IMR-90 (cell line): ENCODE measurements around the gene PSPN. TPM values are rescaled to one million over a fixed set of nuclear protein-coding genes. Genes with fewer than 3 reads are reported as not detected.

ENCODE experiments used
- ATAC-seq: fragments of 200-7000 bp; cut with Tn5 transposase; 2 replicates; pipeline ENCODE4 v1.9.1; 2020; ENCODE audit warnings: low read depth, mild to moderate bottlenecking, moderate library complexity
- BruUV-seq: library from RNA; stranded (reverse); fragments of 400-500 nt; replicated peaks from 2 replicates; lab custom pipeline; 2021; lab: Mats Ljungman, UMichigan
- CTCF ChIA-PET: fragments of 300-600 bp; formaldehyde crosslinking; extraction: SDS; loops from one replicate; lab custom pipeline; 2021; ENCODE audit warnings: antibody characterized with exemption; lab: Yijun Ruan, JAX
- POLR2A ChIA-PET: fragments of 300-600 bp; sonication (Branson Sonifier 250); formaldehyde crosslinking; loops from one replicate; lab custom pipeline; 2022; ENCODE audit warnings: antibody characterized with exemption; ENCODE audit not compliant: unreplicated experiment; lab: Charles Lee
- DNase-seq: peaks from one replicate; pipeline ENCODE4 v3.0.0; 2013
- H2AFZ ChIP-seq: replicated peaks from 2 replicates; pipeline ENCODE3; 2013; ENCODE audit warnings: low read length, mild to moderate bottlenecking; ENCODE audit not compliant: poor library complexity
- H2AK5ac ChIP-seq: 2 replicates; pipeline ENCODE4 v1.6.1; 2013; ENCODE audit warnings: low read depth, low read length, inconsistent platforms
- H2AK9ac ChIP-seq: replicated peaks from 2 replicates; pipeline ENCODE3; 2013; ENCODE audit warnings: mild to moderate bottlenecking, low read depth, low read length, moderate library complexity; ENCODE audit not compliant: poor library complexity
- H2BK120ac ChIP-seq: 2 replicates; pipeline ENCODE4 v1.6.1; 2013; ENCODE audit warnings: low read depth, low read length, inconsistent platforms
- H2BK15ac ChIP-seq: 3 replicates; pipeline ENCODE4 v1.6.1; 2013; ENCODE audit warnings: low read depth, low read length, inconsistent platforms
- H2BK20ac ChIP-seq: 2 replicates; pipeline ENCODE4 v1.6.1; 2013; ENCODE audit warnings: low read depth, mild to moderate bottlenecking, inconsistent platforms, low read length, moderate library complexity
- H2BK5ac ChIP-seq: 2 replicates; pipeline ENCODE4 v1.6.1; 2013; ENCODE audit warnings: mild to moderate bottlenecking, low read depth, low read length, inconsistent platforms; ENCODE audit not compliant: poor library complexity, severe bottlenecking
- H3K14ac ChIP-seq: replicated peaks from 2 replicates; pipeline ENCODE4 v1.6.1; 2013; ENCODE audit warnings: low read depth, low read length, inconsistent platforms
- H3K18ac ChIP-seq: 2 replicates; pipeline ENCODE4 v1.6.1; 2013; ENCODE audit warnings: low read depth, low read length, control low read depth
- H3K23ac ChIP-seq: 2 replicates; pipeline ENCODE4 v1.6.1; 2013; ENCODE audit warnings: low read depth, low read length, inconsistent platforms
- H3K27ac ChIP-seq: 2 replicates; pipeline ENCODE4 v1.5.1; 2013; ENCODE audit warnings: mild to moderate bottlenecking, control low read depth, low read length; ENCODE audit not compliant: insufficient read depth
- H3K27me3 ChIP-seq: 2 replicates; pipeline ENCODE4 v1.6.1; 2013; ENCODE audit warnings: low read length; ENCODE audit not compliant: control insufficient read depth, insufficient read depth
- H3K36me3 ChIP-seq: 2 replicates; pipeline ENCODE4 v1.6.1; 2013; ENCODE audit warnings: low read length, mixed read lengths; ENCODE audit not compliant: control insufficient read depth, insufficient read depth
- H3K4ac ChIP-seq: 2 replicates; pipeline ENCODE4 v1.6.1; 2013; ENCODE audit warnings: low read depth, low read length, inconsistent platforms
- H3K4me1 ChIP-seq: 2 replicates; pipeline ENCODE4 v1.6.1; 2013; ENCODE audit warnings: low read length, mixed read lengths; ENCODE audit not compliant: control insufficient read depth, insufficient read depth
- H3K4me2 ChIP-seq: 2 replicates; pipeline ENCODE4 v1.6.1; 2013; ENCODE audit warnings: low read depth, mild to moderate bottlenecking, control low read depth, low read length, moderate library complexity
- H3K4me3 ChIP-seq: 2 replicates; pipeline ENCODE4 v1.5.1; 2013; ENCODE audit warnings: low read depth, mild to moderate bottlenecking, control low read depth, low read length, moderate library complexity; ENCODE audit not compliant: insufficient read depth
- H3K56ac ChIP-seq: 2 replicates; pipeline ENCODE4 v1.6.1; 2013; ENCODE audit warnings: low read length, inconsistent platforms; ENCODE audit not compliant: insufficient read depth; ENCODE audit errors: extremely low read depth
- H3K79me1 ChIP-seq, 2 experiments: 2 replicates each; pipeline ENCODE4 v1.6.1; 2013; ENCODE audit warnings: low read length in 2 of 2, inconsistent platforms in 1 of 2, low read depth in 1 of 2
- H3K9ac ChIP-seq: 2 replicates; pipeline ENCODE4 v1.6.1; 2013; ENCODE audit warnings: low read depth, low read length, control low read depth
- H3K9me1 ChIP-seq: 2 replicates; pipeline ENCODE4 v1.6.1; 2013; ENCODE audit warnings: low read length, inconsistent platforms; ENCODE audit not compliant: insufficient read depth
- H3K9me3 ChIP-seq: 2 replicates; pipeline ENCODE4 v1.6.1; 2013; ENCODE audit warnings: low read length; ENCODE audit not compliant: control insufficient read depth, insufficient read depth
- H4K20me1 ChIP-seq: 2 replicates; pipeline ENCODE4 v1.6.1; 2013; ENCODE audit warnings: low read length, inconsistent platforms; ENCODE audit not compliant: insufficient read depth
- H4K5ac ChIP-seq: 2 replicates; pipeline ENCODE4 v1.6.1; 2013; ENCODE audit warnings: mild to moderate bottlenecking, low read depth, low read length, control low read depth
- H4K8ac ChIP-seq, 2 experiments: 2 replicates each; pipeline ENCODE4 v1.6.1; 2013; ENCODE audit warnings: low read depth in 2 of 2, low read length in 2 of 2, control low read depth in 1 of 2, inconsistent platforms in 1 of 2
- H4K91ac ChIP-seq: 2 replicates; pipeline ENCODE4 v1.6.1; 2013; ENCODE audit warnings: low read depth, low read length, inconsistent platforms; ENCODE audit not compliant: insufficient read depth
- BHLHE40 ChIP-seq: fragments of 150-350 bp; IDR thresholded peaks from 2 replicates; pipeline ENCODE4 v1.6.1; 2016; ENCODE audit warnings: mild to moderate bottlenecking, low read depth, low read length
- CEBPB ChIP-seq: IDR thresholded peaks from 2 replicates; pipeline ENCODE4 v1.6.1; 2012; ENCODE audit warnings: low read depth, low read length, improper control_type of control experiment
- FOS ChIP-seq: fragments of 150-350 bp; IDR thresholded peaks from 2 replicates; pipeline ENCODE4 v1.6.1; 2016; ENCODE audit warnings: low read depth, low read length
- MAZ ChIP-seq: IDR thresholded peaks from 2 replicates; pipeline ENCODE4 v1.6.1; 2012; ENCODE audit warnings: low read depth, mild to moderate bottlenecking, low read length, improper control_type of control experiment, moderate library complexity, borderline replicate concordance
- POLR2A ChIP-seq: IDR thresholded peaks from 2 replicates; pipeline ENCODE4 v1.6.1; 2012; ENCODE audit warnings: mild to moderate bottlenecking, low read depth, low read length
- RCOR1 ChIP-seq: IDR thresholded peaks from 2 replicates; pipeline ENCODE4 v1.6.1; 2012; ENCODE audit warnings: mild to moderate bottlenecking, low read length, improper control_type of control experiment; ENCODE audit not compliant: insufficient replicate concordance
- RFX5 ChIP-seq: IDR thresholded peaks from 2 replicates; pipeline ENCODE4 v1.8.0; 2012; ENCODE audit warnings: low read depth, mild to moderate bottlenecking, low read length, moderate library complexity
- SMC3 ChIP-seq: fragments of 150-350 bp; IDR thresholded peaks from 2 replicates; pipeline ENCODE4 v1.6.1; 2016; ENCODE audit warnings: low read depth, mild to moderate bottlenecking, antibody characterized with exemption, low read length, moderate library complexity
- USF2 ChIP-seq: fragments of 150-350 bp; IDR thresholded peaks from 2 replicates; pipeline ENCODE4 v1.6.1; 2017; ENCODE audit warnings: mild to moderate bottlenecking, antibody characterized with exemption, low read length, low read depth
- WGBS, 2 experiments: methylation state at CpG; one replicate each; pipeline versions ENCODE4 v1.1.5 to v1.1.7; 2013; ENCODE audit warnings: missing lambda C conversion rate in 2 of 2; ENCODE audit not compliant: insufficient read length in 1 of 2; ENCODE audit errors: extremely low coverage in 2 of 2; 5-methylcytosine and 5-hydroxymethylcytosine counted together
- dilution Hi-C: fragments of 300-500 bp; cut with HindIII; formaldehyde crosslinking; loops from one replicate; pipeline ENCODE4 v1.14.3; 2018; ENCODE audit warnings: low sequenced_read_pairs; ENCODE audit not compliant: unreplicated experiment
- in situ Hi-C: fragments of 300-500 bp; cut with MboI; formaldehyde crosslinking; loops from 3 replicates; pipeline ENCODE4 v1.14.3; 2019; ENCODE audit warnings: low sequenced_read_pairs, inconsistent platforms, mixed read lengths
- intact Hi-C: fragments of 100-400 bp; cut with micrococcal nuclease; formaldehyde crosslinking; loops from 2 replicates; pipeline ENCODE4 v1.10.0; 2022
- polyA plus RNA-seq, 3 experiments: library from polyadenylated mRNA; depleted of rRNA; stranded (reverse); fragments of >200 nt; gene quantifications; 2 replicates each; pipeline ENCODE4 v1.2.3, GENCODE V29; 2012; ENCODE audit warnings: low replicate concordance in 1 of 3
- total RNA-seq: library from RNA; depleted of rRNA; stranded (reverse); fragments of >200 nt; gene quantifications from 2 replicates; pipeline ENCODE4 v1.2.3, GENCODE V29; 2012
- TF ChIP-seq, protein P1 (sequence below): conservative IDR thresholded peaks from 2 replicates; pipeline ENCODE4 v1.5.1; 2012; ENCODE audit warnings: mild to moderate bottlenecking, low read depth, low read length, improper control_type of control experiment

The PSPN gene
- total and polyA plus RNA-seq, 2 of the 4 experiments (the other 2 are of a cell fraction): 0.34 to 0.54 TPM

DNA sequence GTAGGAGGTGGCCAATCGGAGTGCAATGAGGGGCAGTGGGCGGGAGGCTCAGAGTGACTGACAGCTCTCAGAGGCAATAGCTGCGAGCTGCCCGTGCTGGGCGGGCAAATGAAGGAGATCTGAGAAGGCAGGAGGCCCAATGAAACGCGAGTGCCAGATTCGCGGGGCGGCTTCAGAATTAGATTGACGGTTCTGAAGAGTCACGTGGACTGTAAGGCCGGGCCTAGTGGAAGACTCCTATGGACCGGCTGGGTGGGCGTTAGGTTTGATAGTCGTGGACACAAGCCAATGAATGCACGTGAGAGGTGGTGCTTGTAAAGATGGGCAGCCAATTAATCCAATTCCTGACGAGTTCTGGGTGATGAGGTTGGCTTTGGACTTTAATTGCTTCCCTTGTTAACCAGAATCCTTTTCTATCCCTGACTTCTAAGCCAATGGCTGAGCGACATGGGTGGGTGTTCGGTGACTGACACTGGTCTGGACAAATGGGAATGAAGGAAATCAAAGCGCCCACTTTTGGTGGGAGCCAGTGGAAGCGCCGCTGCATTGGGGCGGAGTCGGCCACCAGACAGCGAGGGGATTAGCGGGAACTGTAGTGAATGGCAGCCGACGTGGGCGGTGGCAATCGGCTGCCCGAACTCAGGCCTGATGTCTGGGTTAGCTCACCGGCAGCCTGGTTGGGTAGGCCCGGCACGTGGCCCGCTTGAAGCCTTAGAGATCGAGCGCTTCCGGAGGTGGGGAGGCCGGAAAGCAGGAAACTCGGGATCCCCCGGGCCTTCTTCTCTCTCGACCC, 49.4 kb upstream of the PSPN start:
- H4K91ac ChIP-seq: peak overlapping the region; percentile 86
- DNase-seq: peak; percentile 100
- H3K9me3 ChIP-seq: peaks cover 3% of the 10 kb centered on the region; the same call in 1 of the 2 replicates
- no peak overlapping the region; the same call in 1 of the 2 replicates for H2BK20ac ChIP-seq
- peak overlapping the region; percentile 76 for H3K4ac ChIP-seq
- H3K14ac ChIP-seq: peak overlapping the region; percentile 57
- H3K79me1 ChIP-seq: peaks cover 0 to 29% of the 10 kb centered on the region in 2 experiments; a peak in 2 of 4 replicates
- peak overlapping the region; percentile 97 to 100 for H4K8ac ChIP-seq
- peak overlapping the region; percentile 59 for H2AK9ac ChIP-seq
- dilution Hi-C loops (no loop called here), intact Hi-C loops (loop anchor here (2.0 kb wide), 1 partner anchor 312 kb away; the partner anchor contains the start of gene GPR108), in situ Hi-C loops (no loop called here)
- peak overlapping the region; percentile 40 for H3K27ac ChIP-seq
- H3K4me2 ChIP-seq: no peak overlapping the region
- no peak overlapping the region; the same call in 1 of the 2 replicates for H3K18ac ChIP-seq
- no peak overlapping the region for H3K4me3 ChIP-seq
- no peak overlapping the region for H3K9ac ChIP-seq
- ChIA-PET POLR2A (interaction anchor here (0.6 kb wide), 1 partner anchor 71 kb away, joined by 4 read pairs; no protein-coding TSS in a partner anchor), CTCF (interaction anchor here (0.5 to 0.6 kb wide), 2 partner anchors 15 to 21 kb away, joined by 3 to 6 read pairs; no protein-coding TSS in a partner anchor)
- TF ChIP-seq RFX5 (no peak), MAZ (no peak), BHLHE40 (peak; percentile 89), POLR2A (no peak), USF2 (peak; percentile 97), CEBPB (no peak), RCOR1 (no peak), SMC3 (no peak), FOS (peak; percentile 99)
- TF ChIP-seq, protein P1, sequence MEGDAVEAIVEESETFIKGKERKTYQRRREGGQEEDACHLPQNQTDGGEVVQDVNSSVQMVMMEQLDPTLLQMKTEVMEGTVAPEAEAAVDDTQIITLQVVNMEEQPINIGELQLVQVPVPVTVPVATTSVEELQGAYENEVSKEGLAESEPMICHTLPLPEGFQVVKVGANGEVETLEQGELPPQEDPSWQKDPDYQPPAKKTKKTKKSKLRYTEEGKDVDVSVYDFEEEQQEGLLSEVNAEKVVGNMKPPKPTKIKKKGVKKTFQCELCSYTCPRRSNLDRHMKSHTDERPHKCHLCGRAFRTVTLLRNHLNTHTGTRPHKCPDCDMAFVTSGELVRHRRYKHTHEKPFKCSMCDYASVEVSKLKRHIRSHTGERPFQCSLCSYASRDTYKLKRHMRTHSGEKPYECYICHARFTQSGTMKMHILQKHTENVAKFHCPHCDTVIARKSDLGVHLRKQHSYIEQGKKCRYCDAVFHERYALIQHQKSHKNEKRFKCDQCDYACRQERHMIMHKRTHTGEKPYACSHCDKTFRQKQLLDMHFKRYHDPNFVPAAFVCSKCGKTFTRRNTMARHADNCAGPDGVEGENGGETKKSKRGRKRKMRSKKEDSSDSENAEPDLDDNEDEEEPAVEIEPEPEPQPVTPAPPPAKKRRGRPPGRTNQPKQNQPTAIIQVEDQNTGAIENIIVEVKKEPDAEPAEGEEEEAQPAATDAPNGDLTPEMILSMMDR: no peak
- H3K27me3 ChIP-seq: peaks cover 7% of the 10 kb centered on the region; the same call in 1 of the 2 replicates
- no peak overlapping the region for H3K56ac ChIP-seq
- H3K36me3 ChIP-seq: peaks cover 14% of the 10 kb centered on the region
- peak overlapping the region; percentile 95 for H2AFZ ChIP-seq
- no peak overlapping the region for H2BK15ac ChIP-seq
- H2BK5ac ChIP-seq: peak overlapping the region; percentile 16
- H2BK120ac ChIP-seq: no peak overlapping the region; the same call in 1 of the 2 replicates
- H4K5ac ChIP-seq: peak overlapping the region; percentile 96
- no peak overlapping the region for H3K23ac ChIP-seq
- ATAC-seq: peak; percentile 89
- H3K9me1 ChIP-seq: peaks cover 3% of the 10 kb centered on the region; the same call in 1 of the 2 replicates
- 4% methylated on average over 18 of the region's 43 CpGs; no CpG with 5 or more reads in 1 of the 2 experiments for WGBS, 2 experiments
- H4K20me1 ChIP-seq: peaks cover 40% of the 10 kb centered on the region
- no peak overlapping the region for H2AK5ac ChIP-seq
- peaks cover 2% of the 10 kb centered on the region; the same call in 1 of the 2 replicates for H3K4me1 ChIP-seq
- BruUV-seq: no TSS peak
